GM12878 (cell line): ENCODE results near the gene TMEM250.

Experiments
- CBX5 ChIP-seq: sonication (generic); IDR thresholded peaks from 2 replicates; pipeline ENCODE4 v1.6.1; 2016; ENCODE audit warnings: low read depth, moderate library complexity, mild to moderate bottlenecking, inconsistent platforms
- CTCF ChIP-seq, 3 experiments: IDR thresholded peaks in 2 of 3; conservative IDR thresholded peaks in 1 of 3; 2 replicates each; pipeline ENCODE4 v1.5.1; 2011; ENCODE audit warnings: low read depth in 3 of 3, low read length in 3 of 3, mild to moderate bottlenecking in 3 of 3, control low read depth in 2 of 3, moderate library complexity in 2 of 3, inconsistent platforms in 1 of 3, mixed read lengths in 1 of 3; ENCODE audit not compliant: control insufficient read depth in 2 of 3, insufficient read depth in 1 of 3; ENCODE audit errors: extremely low read depth in 1 of 3
- EZH2 ChIP-seq: IDR thresholded peaks from 2 replicates; pipeline ENCODE4 v1.6.1; 2012; ENCODE audit warnings: low read depth, mild to moderate bottlenecking, control low read depth, inconsistent platforms, low read length, borderline replicate concordance; ENCODE audit not compliant: control insufficient read depth
- FOS ChIP-seq: IDR thresholded peaks from 3 replicates; pipeline ENCODE4 v1.6.1; 2011; ENCODE audit warnings: borderline replicate concordance; ENCODE audit not compliant: insufficient read length; ENCODE audit errors: extremely low read depth
- KDM1A ChIP-seq: fragments of 200-600 bp; sonication (generic); IDR thresholded peaks from 2 replicates; pipeline ENCODE4 v1.6.1; 2016; ENCODE audit warnings: borderline replicate concordance
- MAX ChIP-seq: IDR thresholded peaks from 2 replicates; pipeline ENCODE4 v1.6.1; 2012; ENCODE audit warnings: low read depth, low read length, improper control_type of control experiment
- NR2C2 ChIP-seq: IDR thresholded peaks from 2 replicates; pipeline ENCODE4 v1.6.1; 2011; ENCODE audit warnings: borderline replicate concordance, low read depth; ENCODE audit not compliant: control insufficient read depth, insufficient read length
- POLR2A ChIP-seq: IDR thresholded peaks from 2 replicates; pipeline ENCODE4 v1.6.1; 2011; ENCODE audit warnings: low read depth, mild to moderate bottlenecking, low read length
- RELA ChIP-seq: fragments of 450-650 bp; IDR thresholded peaks from 2 replicates; pipeline ENCODE4 v1.8.0; 2014; ENCODE audit warnings: borderline replicate concordance; ENCODE audit not compliant: partially characterized antibody
- SRF ChIP-seq, 2 experiments: IDR thresholded peaks; 2 replicates each; pipeline ENCODE4 v1.6.1; 2011; ENCODE audit warnings: low read depth in 2 of 2, low read length in 2 of 2, mild to moderate bottlenecking in 1 of 2, moderate library complexity in 1 of 2
- STAT1 ChIP-seq: fragments of 450-650 bp; conservative IDR thresholded peaks from 2 replicates; pipeline ENCODE4 v1.6.1; 2014; ENCODE audit warnings: antibody characterized with exemption, mild to moderate bottlenecking
- YY1 ChIP-seq: IDR thresholded peaks from 2 replicates; pipeline ENCODE4 v1.6.1; 2011; ENCODE audit warnings: low read depth, mild to moderate bottlenecking, low read length
- ZNF24 ChIP-seq: fragments of 450-650 bp; IDR thresholded peaks from 2 replicates; pipeline ENCODE4 v1.6.1; 2017; ENCODE audit warnings: antibody characterized with exemption, mild to moderate bottlenecking
- ZZZ3 ChIP-seq: IDR thresholded peaks from 2 replicates; pipeline ENCODE4 v1.6.1; 2011; ENCODE audit warnings: low read depth; ENCODE audit not compliant: control insufficient read depth, insufficient read length

- no peak for TF ChIP-seq YY1
- no peak for TF ChIP-seq ZNF24
- no peak for TF ChIP-seq ZZZ3
- TF ChIP-seq CTCF (IDR thresholded peaks at IDR 0.05 in 2 of 3, conservative IDR thresholded peaks at IDR 0.05 in 1 of 3; ENCODE audit: control insufficient read depth in 2 of 3, extremely low read depth in 1 of 3, insufficient read depth in 1 of 3, low read depth in 3 of 3, low read length in 3 of 3): no peak
- no peak for TF ChIP-seq KDM1A
- TF ChIP-seq RELA: no peak
- no peak for TF ChIP-seq MAX
- TF ChIP-seq FOS: no peak
- no peak for TF ChIP-seq SRF (IDR thresholded peaks at IDR 0.05; ENCODE audit: low read depth in 2 of 2, low read length in 2 of 2)
- TF ChIP-seq EZH2: no peak
- no peak for TF ChIP-seq POLR2A
- no peak for TF ChIP-seq CBX5
- TF ChIP-seq STAT1: no peak
- no peak for TF ChIP-seq NR2C2
Observed at GRCh38 chr9:136100700-136101614, 17.7 kb downstream of the TMEM250 start.
